HCT116 (cell line): ENCODE results near the gene CEP112. TPM values are rescaled to one million over a fixed set of nuclear protein-coding genes. Genes with fewer than 3 reads are reported as not detected.

ENCODE experiments used
- ATAC-seq: fragments of 200-7000 bp; cut with Tn5 transposase; 2 replicates; pipeline ENCODE4 v1.9.1; 2020; ENCODE audit warnings: mild to moderate bottlenecking, moderate library complexity
- BruUV-seq: library from RNA; stranded (reverse); fragments of 400-500 nt; replicated peaks from 2 replicates; lab custom pipeline; 2021; lab: Mats Ljungman, UMichigan
- CTCF ChIA-PET: fragments of 300-600 bp; sonication (Branson Sonifier 250); formaldehyde crosslinking; loops from one replicate; lab custom pipeline; 2021; ENCODE audit warnings: antibody characterized with exemption; lab: Charles Lee
- POLR2A ChIA-PET: fragments of 300-600, 350-600 bp; sonication (Branson Sonifier 250); formaldehyde crosslinking; loops from one replicate; lab custom pipeline; 2021; ENCODE audit warnings: antibody characterized with exemption; lab: Charles Lee
- RAD21 ChIA-PET, 2 experiments: fragments of 300-600 bp; sonication (Branson Sonifier 250); formaldehyde crosslinking; loops; one replicate each; lab custom pipeline; 2023; ENCODE audit warnings: low total read pairs in 2 of 2; ENCODE audit not compliant: uncharacterized antibody in 2 of 2, unreplicated experiment in 2 of 2, low non-redundant PET in 1 of 2; lab: Charles Lee
- DNase-seq: peaks from one replicate; pipeline ENCODE4 v3.0.0-alpha.2; 2010; ENCODE audit warnings: low read depth, low spot score
- H2AFZ ChIP-seq: fragments of 200-600 bp; shearing (Covaris generic), sonication (generic); 2 replicates; pipeline ENCODE4 v1.6.1; 2017; ENCODE audit warnings: low read depth, mixed run types, mixed read lengths, antibody characterized with exemption, low read length; ENCODE audit not compliant: poor library complexity, severe bottlenecking
- H3K27ac ChIP-seq: 2 replicates; pipeline ENCODE4 v1.5.1; 2012; ENCODE audit warnings: low read depth, low read length
- H3K27me3 ChIP-seq: fragments of 200-600 bp; sonication (generic); 2 replicates; pipeline ENCODE4 v1.6.1; 2016; ENCODE audit warnings: mixed run types, low read length, mixed read lengths; ENCODE audit not compliant: insufficient read depth
- H3K36me3 ChIP-seq, 2 experiments: fragments of 200-500 bp in 1 of 2; fragments of 200-600 bp in 1 of 2; sonication (Bioruptor generic) in 1 of 2; sonication (generic) in 1 of 2; 2 replicates each; pipeline versions ENCODE4 v1.5.1 to v1.6.1; 2014 to 2016; ENCODE audit warnings: low read length in 2 of 2, inconsistent platforms in 1 of 2, mixed read lengths in 1 of 2, mixed run types in 1 of 2; ENCODE audit not compliant: insufficient read depth in 2 of 2, control insufficient read depth in 1 of 2
- H3K4me1 ChIP-seq, 2 experiments: fragments of 200-600 bp in 1 of 2; sonication (generic) in 1 of 2; 2 replicates each; pipeline versions ENCODE4 v1.5.1 to v1.6.1; 2012 to 2017; ENCODE audit warnings: low read length in 2 of 2, inconsistent platforms in 1 of 2, mild to moderate bottlenecking in 1 of 2, mixed read lengths in 1 of 2, mixed run types in 1 of 2, moderate library complexity in 1 of 2; ENCODE audit not compliant: insufficient read depth in 2 of 2, control insufficient read depth in 1 of 2
- H3K4me2 ChIP-seq: fragments of 200-600 bp; sonication (generic); 2 replicates; pipeline ENCODE4 v1.6.1; 2017; ENCODE audit warnings: mixed run types, low read length, mixed read lengths
- H3K4me3 ChIP-seq, 2 experiments: fragments of 200-600 bp in 1 of 2; sonication (generic) in 1 of 2; replicated peaks in 1 of 2; 2 replicates each; pipeline ENCODE4 v1.5.1; 2011 to 2016; ENCODE audit warnings: low read length in 2 of 2, control low read depth in 1 of 2, low read depth in 1 of 2, mild to moderate bottlenecking in 1 of 2, mixed read lengths in 1 of 2, mixed run types in 1 of 2
- H3K79me2 ChIP-seq: fragments of 200-600 bp; sonication (generic); 2 replicates; pipeline ENCODE4 v1.6.1; 2017; ENCODE audit warnings: mild to moderate bottlenecking, mixed run types, low read length, moderate library complexity, mixed read lengths; ENCODE audit not compliant: insufficient read depth
- H3K9ac ChIP-seq: fragments of 200-600 bp; sonication (generic); 2 replicates; pipeline ENCODE4 v1.6.1; 2016; ENCODE audit warnings: low read length, mixed read lengths
- H3K9me2 ChIP-seq: fragments of 200-600 bp; sonication (generic), shearing (Covaris generic); 2 replicates; pipeline ENCODE4 v1.6.1; 2017; ENCODE audit warnings: mixed run types, mild to moderate bottlenecking, moderate library complexity; ENCODE audit not compliant: insufficient read depth
- H3K9me3 ChIP-seq, 2 experiments: fragments of 200-500 bp in 1 of 2; fragments of 200-600 bp in 1 of 2; sonication (Bioruptor generic) in 1 of 2; sonication (generic) in 1 of 2; 2 replicates each; pipeline ENCODE4 v1.6.1; 2014 to 2017; ENCODE audit warnings: low read length in 2 of 2, mixed read lengths in 2 of 2, inconsistent platforms in 1 of 2, low read depth in 1 of 2, mild to moderate bottlenecking in 1 of 2, mixed run types in 1 of 2, moderate library complexity in 1 of 2; ENCODE audit not compliant: control insufficient read depth in 1 of 2, insufficient read depth in 1 of 2
- H4K20me1 ChIP-seq: fragments of 200-600 bp; sonication (generic), shearing (Covaris generic); 2 replicates; pipeline ENCODE4 v1.6.1; 2017; ENCODE audit warnings: mixed run types, mild to moderate bottlenecking, moderate library complexity; ENCODE audit not compliant: insufficient read depth
- CBX3 ChIP-seq: IDR thresholded peaks from 2 replicates; pipeline ENCODE4 v1.6.1; 2012; ENCODE audit warnings: low read depth
- CEBPB ChIP-seq: IDR thresholded peaks from 2 replicates; pipeline ENCODE4 v1.6.1; 2012; ENCODE audit warnings: low read depth
- ELF1 ChIP-seq: IDR thresholded peaks from 2 replicates; pipeline ENCODE4 v1.6.1; 2012; ENCODE audit warnings: low read depth, borderline replicate concordance
- EZH2phosphoT487 ChIP-seq: fragments of 200-600 bp; IDR thresholded peaks from 2 replicates; pipeline ENCODE4 v1.6.1; 2018; ENCODE audit warnings: antibody characterized with exemption, borderline replicate concordance
- JUND ChIP-seq: IDR thresholded peaks from 2 replicates; pipeline ENCODE4 v1.6.1; 2012
- POLR2A ChIP-seq: IDR thresholded peaks from 2 replicates; pipeline ENCODE4 v1.7.0; 2011; ENCODE audit warnings: borderline replicate concordance; ENCODE audit not compliant: insufficient read depth, insufficient read length; ENCODE audit errors: extremely low read depth
- RAD21 ChIP-seq: IDR thresholded peaks from 2 replicates; pipeline ENCODE4 v1.6.1; 2012; ENCODE audit warnings: low read depth, mild to moderate bottlenecking
- YY1 ChIP-seq: IDR thresholded peaks from 2 replicates; pipeline ENCODE4 v1.6.1; 2011; ENCODE audit warnings: low read length, low read depth, moderate library complexity, mild to moderate bottlenecking; ENCODE audit not compliant: insufficient replicate concordance; ENCODE audit errors: extremely low read depth
- ZFX ChIP-seq: fragments of 450-650 bp; IDR thresholded peaks from 2 replicates; pipeline ENCODE4 v1.6.1; 2017
- intact Hi-C: fragments of 100-400 bp; cut with micrococcal nuclease; formaldehyde crosslinking; loops from 2 replicates; pipeline ENCODE4 v1.10.0; 2022
- total RNA-seq: library from RNA; stranded (reverse); gene quantifications from one replicate; pipeline ENCODE4 v1.2.1, GENCODE V29; 2021; ENCODE audit not compliant: unreplicated experiment

CEP112 gene
- total RNA-seq, 1 experiment from 2014 or later: 10.9 TPM

- ChIA-PET POLR2A (no interaction called here), RAD21 (no interaction called here), CTCF (no interaction called here)
- DNase-seq (no peak), ATAC-seq (no peak)
- Histone ChIP-seq H3K36me3 (no peaks in the 10 kb centered on the region), H3K4me1 (no peaks in the 10 kb centered on the region), H3K27ac (no peak overlapping the region), H4K20me1 (no peaks in the 10 kb centered on the region), H3K9ac (no peak overlapping the region), H3K9me2 (no peaks in the 10 kb centered on the region), H3K9me3 (no peaks in the 10 kb centered on the region), H3K4me2 (no peak overlapping the region), H3K27me3 (no peaks in the 10 kb centered on the region), H2AFZ (no peak overlapping the region), H3K4me3 (no peak overlapping the region), H3K79me2 (no peaks in the 10 kb centered on the region)
- TF ChIP-seq YY1 (no peak), EZH2phosphoT487 (no peak), POLR2A (no peak), JUND (no peak), CBX3 (no peak), CEBPB (no peak), ZFX (no peak), ELF1 (no peak)
- BruUV-seq: no TSS peak
- intact Hi-C loops: no loop called here
Measured at GRCh38 chr17:65690626-65691310, 501.2 kb downstream of the CEP112 start.

- ATAC-seq (no peak), DNase-seq (no peak)
- no peaks in the 10 kb centered on the region for H3K9me2 ChIP-seq
- no peak overlapping the region for H3K4me2 ChIP-seq
- H4K20me1 ChIP-seq: no peaks in the 10 kb centered on the region
- H3K9ac ChIP-seq: no peak overlapping the region
- H3K4me3 ChIP-seq: no peak overlapping the region
- no peaks in the 10 kb centered on the region for H3K79me2 ChIP-seq
- intact Hi-C loops: no loop called here
- H3K27ac ChIP-seq: no peak overlapping the region
- H3K36me3 ChIP-seq: no peaks in the 10 kb centered on the region
- ChIA-PET POLR2A (no interaction called here), RAD21 (no interaction called here)
- no peak overlapping the region for H2AFZ ChIP-seq
- H3K27me3 ChIP-seq: no peaks in the 10 kb centered on the region
- no peaks in the 10 kb centered on the region for H3K9me3 ChIP-seq
- TF ChIP-seq RAD21: no peak
- TF ChIP-seq, all 23 proteins: peak for 0
- CTCF ChIA-PET: no interaction called here
- no peaks in the 10 kb centered on the region for H3K4me1 ChIP-seq
- no TSS peak for BruUV-seq
Measured at GRCh38 chr17:65688307-65688706, 503.6 kb downstream of the CEP112 start.
